Raji (cell line): ENCODE measurements around the gene CCDC88C.

Experiments
- POLR2A ChIP-seq: IDR thresholded peaks from 2 replicates; pipeline ENCODE4 v1.6.1; 2011; ENCODE audit warnings: low read depth, low read length, control low read depth; ENCODE audit not compliant: insufficient read depth

Gene CCDC88C

GRCh38 chr14:91376547-91377477, 40.8 kb downstream of the CCDC88C start:
- TF ChIP-seq POLR2A, result no peak

GRCh38 chr14:91375720-91376452, 41.7 kb downstream of the CCDC88C start:
- no peak for TF ChIP-seq POLR2A

- no peak for TF ChIP-seq POLR2A
Measured at GRCh38 chr14:91374879-91375702, 42.5 kb downstream of the CCDC88C start.

GRCh38 chr14:91374287-91374878, 43.2 kb downstream of the CCDC88C start:
- no peak for TF ChIP-seq POLR2A

GRCh38 chr14:91373591-91374254, 43.9 kb downstream of the CCDC88C start:
- TF ChIP-seq POLR2A, result no peak

- no peak for TF ChIP-seq POLR2A
Measured at GRCh38 chr14:91372671-91373495, 44.7 kb downstream of the CCDC88C start.

- TF ChIP-seq POLR2A, result no peak
Measured at GRCh38 chr14:91371990-91372375, 45.6 kb downstream of the CCDC88C start.

- no peak for TF ChIP-seq POLR2A
Measured at GRCh38 chr14:91371011-91371989, 46.3 kb downstream of the CCDC88C start.

GRCh38 chr14:91369628-91370445, 47.8 kb downstream of the CCDC88C start:
- no peak for TF ChIP-seq POLR2A

GRCh38 chr14:91368776-91369416, 48.7 kb downstream of the CCDC88C start:
- no peak for TF ChIP-seq POLR2A
